HG03097 (cell line): Measurements from ENCODE around the gene TMEM201.

Source experiments
- ATAC-seq: cut with Tn5 transposase; IDR thresholded peaks from one replicate; pipeline ENCODE4 v1.9.1; 2021; ENCODE audit not compliant: unreplicated experiment, low FRiP score

TMEM201 gene

GRCh38 chr1:9651565-9652378 lies 63.1 kb downstream of the TMEM201 start, which contains the start of gene PIK3CD:
TSS of gene PIK3CD (plus strand) at chr1:9651731. CDS start at chr1:9710456, 58,725 bp downstream.
- ATAC-seq, result peak; percentile 21

- peak; percentile 30 for ATAC-seq
These were observed 63.9 kb downstream of the TMEM201 start for GRCh38 chr1:9652379-9653209.

GRCh38 chr1:9653210-9653490 lies 64.4 kb downstream of the TMEM201 start:
- no peak for ATAC-seq

GRCh38 chr1:9653491-9654050 lies 64.9 kb downstream of the TMEM201 start:
- ATAC-seq, result no peak

- no peak for ATAC-seq
These were observed 65.5 kb downstream of the TMEM201 start for GRCh38 chr1:9654051-9654833.

- no peak for ATAC-seq
These were observed 66.4 kb downstream of the TMEM201 start for GRCh38 chr1:9654834-9655723.

GRCh38 chr1:9655836-9656235 lies 67.1 kb downstream of the TMEM201 start:
- ATAC-seq, result no peak

GRCh38 chr1:9657521-9658032 lies 68.9 kb downstream of the TMEM201 start:
- ATAC-seq, result no peak

GRCh38 chr1:9658199-9658598 lies 69.5 kb downstream of the TMEM201 start:
- no peak for ATAC-seq

GRCh38 chr1:9659328-9659727 lies 70.6 kb downstream of the TMEM201 start:
- no peak for ATAC-seq

GRCh38 chr1:9663257-9663656 lies 74.5 kb downstream of the TMEM201 start:
- ATAC-seq, result no peak
